Measurements from ENCODE around the gene PFDN1.
"Not testable (repeated sequence)": the region's sequence is repeated elsewhere in the genome, so short reads cannot be mapped to it uniquely, and the experiment has no call there.

Gene PFDN1, protein sequence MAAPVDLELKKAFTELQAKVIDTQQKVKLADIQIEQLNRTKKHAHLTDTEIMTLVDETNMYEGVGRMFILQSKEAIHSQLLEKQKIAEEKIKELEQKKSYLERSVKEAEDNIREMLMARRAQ

DNA sequence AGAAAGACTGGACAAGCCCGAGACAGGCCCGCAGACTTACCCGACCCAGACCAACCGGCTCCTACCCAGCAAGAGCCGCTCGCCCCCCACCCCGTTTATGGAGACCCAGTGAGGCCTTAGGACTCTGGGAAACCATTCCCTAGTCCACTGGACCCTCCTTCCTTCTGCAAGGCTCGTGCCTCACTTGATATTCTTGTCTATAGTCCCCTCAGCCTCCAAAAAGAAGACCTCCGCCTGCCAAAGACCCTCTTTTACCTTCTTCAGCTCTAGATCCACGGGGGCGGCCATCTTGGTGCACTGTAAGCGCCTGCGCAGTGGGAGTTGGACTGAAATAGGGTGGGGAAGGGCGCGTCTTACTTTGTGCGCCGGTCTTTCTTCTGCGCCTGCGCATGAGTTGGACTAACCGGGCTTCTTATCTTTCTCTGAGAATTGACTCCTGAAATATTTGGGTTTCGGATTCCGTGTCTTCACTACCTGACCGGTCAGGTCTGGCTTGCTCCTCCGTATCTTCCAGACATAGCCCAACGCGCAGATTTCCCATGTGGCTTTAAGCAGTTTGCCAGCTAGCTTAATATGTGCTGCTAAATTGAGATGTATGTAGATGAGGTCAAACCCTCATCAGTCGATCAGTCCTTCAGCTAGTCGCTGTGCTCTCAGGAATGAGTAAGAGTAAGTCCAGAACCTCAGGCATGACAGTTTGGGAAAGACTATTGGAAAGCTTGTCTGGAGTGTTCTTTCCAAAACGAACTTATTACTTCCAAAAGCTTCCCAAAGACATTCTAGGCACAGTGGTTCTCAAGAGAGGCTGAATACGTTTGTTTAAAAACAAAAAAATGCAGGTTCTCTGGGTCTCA lies at the start of gene PFDN1:
TSS of gene PFDN1 (minus strand) at position 316 of the 854 bp plus-strand sequence. CDS start at position 288, 28 bp downstream.
- peak; percentile 95 for DNase-seq (ENCODE audit: low read depth)

DNA sequence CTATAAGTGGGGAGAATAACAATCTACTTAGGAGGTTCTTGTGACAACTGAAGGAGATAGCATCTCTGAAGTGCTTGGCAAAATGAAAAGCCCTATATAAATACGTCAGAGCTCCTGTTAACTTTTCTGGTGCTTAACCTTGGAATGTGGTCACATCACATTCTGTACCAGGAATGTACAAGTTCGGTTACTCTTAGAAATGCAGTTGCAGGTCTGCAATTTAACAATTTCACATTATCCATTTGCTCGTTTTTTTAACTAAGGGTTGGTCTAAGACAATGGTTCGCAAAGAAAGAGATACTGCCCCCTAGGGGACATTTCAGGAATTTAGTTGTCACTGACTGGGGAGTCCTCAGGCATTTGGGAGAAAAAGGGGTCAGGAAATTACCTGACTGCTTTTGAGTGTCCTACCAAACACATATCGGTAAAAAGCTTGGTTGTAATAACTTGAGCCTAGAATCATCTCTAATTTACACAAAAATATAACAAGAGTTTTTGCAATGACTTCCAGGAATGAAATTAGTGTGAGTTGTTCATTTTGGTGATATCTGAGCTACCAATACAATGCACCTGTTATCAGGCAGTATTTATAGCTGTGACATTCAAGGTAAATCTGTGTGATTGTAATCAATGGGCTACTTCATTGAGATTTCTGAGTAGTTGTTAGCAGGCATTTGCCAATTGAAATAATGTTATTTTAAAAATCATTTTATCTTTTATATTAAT lies 48.9 kb upstream of the PFDN1 start:
- DNase-seq (ENCODE audit: low read depth) = peak; percentile 47

DNA sequence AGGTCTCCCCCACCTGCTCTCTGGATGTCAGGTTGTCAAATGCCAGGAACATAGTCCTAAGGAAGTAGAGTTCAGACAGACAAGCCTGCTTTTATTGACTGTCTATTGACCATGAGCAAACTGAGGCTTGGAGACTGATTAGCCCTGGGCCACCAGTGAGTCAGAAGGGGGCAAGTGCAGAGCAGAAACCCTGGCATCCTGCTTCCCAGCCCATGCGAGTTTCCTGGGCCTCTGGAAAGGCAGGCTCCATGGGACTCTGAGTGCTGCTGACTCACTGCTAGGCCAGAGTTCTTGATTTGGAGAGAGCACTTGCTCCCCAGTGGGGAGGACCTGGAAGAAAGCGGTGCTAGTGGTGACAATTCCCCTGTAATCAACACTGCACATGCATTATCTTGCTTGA lies 46.3 kb upstream of the PFDN1 start:
- no peak for DNase-seq (ENCODE audit: low read depth)

- DNase-seq (ENCODE audit: low read depth) = no peak
Observed at GRCh38 chr5:140348104-140348503, 45.2 kb upstream of the PFDN1 start.

- DNase-seq (ENCODE audit: low read depth) = no peak
Observed at GRCh38 chr5:140347360-140347759, 44.5 kb upstream of the PFDN1 start.

GRCh38 chr5:140346348-140347221 lies 43.7 kb upstream of the PFDN1 start, which contains the start of gene HBEGF:
Gene HBEGF (minus strand): TSS chr5:140346603. CDS start chr5:140346328, 275 bp downstream.
- no peak for DNase-seq (ENCODE audit: low read depth)

DNA sequence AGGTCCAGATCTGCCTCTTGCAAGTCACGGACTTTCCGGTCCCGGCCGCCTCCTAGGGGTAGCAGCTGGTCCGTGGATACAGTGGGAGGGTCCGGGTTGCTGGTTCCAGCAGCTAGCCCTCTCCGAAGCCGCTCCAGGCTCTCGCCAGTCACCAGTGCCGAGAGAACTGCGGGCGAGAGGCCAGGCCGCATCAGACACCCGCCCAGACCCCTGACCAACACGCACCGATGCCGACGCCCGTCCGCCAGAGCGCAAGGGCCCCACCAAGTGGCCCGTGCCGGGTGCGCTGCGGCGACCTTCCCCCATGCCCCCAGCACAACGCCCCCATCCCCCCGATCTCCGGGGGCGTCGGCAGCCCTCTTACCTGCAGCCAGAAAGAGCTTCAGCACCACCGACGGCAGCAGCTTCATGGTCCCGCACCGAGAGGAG lies 43.0 kb upstream of the PFDN1 start:
- no peak for DNase-seq (ENCODE audit: low read depth)

DNA sequence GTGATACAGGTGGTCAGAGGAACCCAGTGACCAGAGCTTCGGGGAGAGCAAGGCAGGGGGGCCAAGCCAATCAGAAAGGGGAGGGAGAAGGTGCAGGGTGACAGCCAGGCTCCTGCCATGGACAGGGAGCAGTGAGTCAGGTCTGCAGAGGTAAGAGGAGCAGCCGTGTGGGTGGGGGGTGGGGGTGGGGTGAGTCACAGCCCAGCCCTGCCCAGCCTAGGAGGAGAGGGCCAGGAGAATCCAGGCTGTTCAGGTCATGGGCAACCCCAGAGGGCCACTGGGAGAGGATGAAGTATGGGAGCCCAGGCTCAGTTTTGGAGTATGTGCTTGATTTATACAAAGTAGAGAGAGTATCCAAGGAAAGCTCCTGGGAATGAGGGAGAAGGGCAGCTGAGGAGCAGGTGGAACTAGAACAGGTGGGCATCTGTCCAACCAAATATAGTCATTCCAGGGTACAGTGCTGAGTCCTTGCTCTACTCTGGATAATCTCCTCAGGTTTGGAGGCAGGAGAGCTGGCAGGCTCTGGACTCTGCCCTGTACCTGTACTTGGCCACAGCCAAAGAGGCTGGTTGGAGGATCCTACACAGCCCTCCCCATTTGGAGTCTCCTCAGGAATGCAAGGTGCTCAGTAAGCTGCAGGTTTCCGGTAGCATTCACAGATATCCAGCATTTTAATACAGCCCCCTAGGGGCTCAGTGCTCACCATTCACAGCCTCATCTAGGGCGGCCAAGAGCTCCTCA lies 42.0 kb upstream of the PFDN1 start:
- no peak for DNase-seq (ENCODE audit: low read depth)

GRCh38 chr5:140343849-140344248 lies 40.9 kb upstream of the PFDN1 start:
- not testable (repeated sequence) for DNase-seq (ENCODE audit: low read depth)

DNA sequence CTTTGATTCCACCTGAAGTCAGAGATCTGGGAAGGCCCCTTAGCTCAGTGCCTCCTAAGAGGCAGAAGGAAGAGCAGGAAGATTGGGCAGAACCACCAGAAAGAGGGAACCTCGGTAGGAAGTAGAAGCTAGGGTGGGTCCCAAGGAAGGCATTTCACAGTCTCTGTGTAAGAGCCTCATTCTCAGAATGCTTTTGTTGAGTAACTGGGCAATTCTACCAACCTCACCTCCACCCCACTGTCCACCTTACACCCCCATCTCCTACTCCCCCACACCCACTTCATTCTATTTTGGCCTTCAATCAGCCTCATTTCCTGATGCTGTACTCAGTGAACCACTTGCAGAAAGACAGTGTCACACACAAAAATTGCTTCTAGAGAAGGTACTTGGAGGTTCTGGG lies 40.0 kb upstream of the PFDN1 start:
- DNase-seq (ENCODE audit: low read depth) = no peak

DNA sequence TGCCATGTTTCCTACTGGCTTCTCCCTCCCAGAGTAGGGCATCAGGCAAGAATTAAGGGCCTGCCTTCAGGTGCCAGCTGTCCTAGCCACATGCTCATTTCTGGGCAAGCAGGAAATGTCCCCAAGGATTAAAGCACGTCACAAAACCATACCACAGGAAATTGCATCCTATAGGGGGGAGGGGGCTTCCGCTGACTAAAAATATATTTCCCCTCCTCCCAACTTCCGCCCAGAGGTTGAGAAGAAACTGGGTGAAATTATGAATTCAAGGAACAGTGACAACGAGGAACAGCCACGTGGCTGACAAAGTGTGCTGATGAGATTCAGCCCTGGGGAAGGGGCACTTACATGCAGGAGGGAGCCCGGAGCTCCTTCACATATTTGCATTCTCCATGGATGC lies 39.4 kb upstream of the PFDN1 start:
- no peak for DNase-seq (ENCODE audit: low read depth)

GRCh38 chr5:140341591-140341990 lies 38.7 kb upstream of the PFDN1 start:
- DNase-seq (ENCODE audit: low read depth) = no peak

DNA sequence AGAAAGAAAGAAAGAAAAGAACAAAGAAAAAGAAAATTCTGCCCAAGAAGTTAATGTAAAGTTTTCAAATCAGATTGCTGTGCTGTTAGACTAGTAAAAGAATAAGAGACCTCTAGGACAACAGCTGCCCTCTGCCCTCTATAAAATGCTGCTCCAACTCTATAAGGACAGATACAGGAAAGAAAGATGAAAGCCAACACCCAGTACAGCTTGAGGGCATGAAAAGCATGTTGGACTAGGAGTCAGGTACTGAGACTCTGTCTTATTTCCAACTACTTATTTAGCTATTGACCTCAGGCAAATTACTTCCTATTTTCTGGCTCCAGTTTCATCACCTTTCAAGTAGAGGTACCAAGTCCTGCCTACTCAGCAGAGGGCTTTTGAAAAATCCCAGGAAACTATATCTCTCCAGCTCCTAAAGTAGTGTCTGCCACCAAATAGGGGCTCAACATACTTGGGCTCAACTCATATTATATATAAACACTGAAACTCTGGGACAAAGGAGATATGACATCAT lies 37.8 kb upstream of the PFDN1 start:
- DNase-seq (ENCODE audit: low read depth) = no peak

DNA sequence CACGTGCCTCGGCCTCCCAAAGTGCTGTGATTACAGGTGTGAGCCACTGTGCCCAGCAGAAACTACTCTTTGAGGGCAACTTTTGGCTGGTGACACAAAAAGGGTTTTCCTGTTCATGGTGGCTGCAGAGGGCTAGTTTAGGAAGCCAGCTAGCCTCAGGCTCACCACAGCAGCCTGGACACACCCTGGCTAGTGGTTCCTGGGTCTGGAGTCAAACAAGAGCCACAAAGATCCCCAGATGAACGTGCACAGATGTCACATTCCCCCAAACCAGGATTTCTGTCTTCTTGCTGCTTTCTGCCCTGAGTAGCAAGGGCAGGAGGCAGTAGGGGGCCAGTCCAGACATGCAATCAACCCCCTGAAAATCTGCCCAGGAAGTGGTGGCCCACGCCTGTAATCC lies 36.7 kb upstream of the PFDN1 start:
- DNase-seq (ENCODE audit: low read depth) = no peak

DNA sequence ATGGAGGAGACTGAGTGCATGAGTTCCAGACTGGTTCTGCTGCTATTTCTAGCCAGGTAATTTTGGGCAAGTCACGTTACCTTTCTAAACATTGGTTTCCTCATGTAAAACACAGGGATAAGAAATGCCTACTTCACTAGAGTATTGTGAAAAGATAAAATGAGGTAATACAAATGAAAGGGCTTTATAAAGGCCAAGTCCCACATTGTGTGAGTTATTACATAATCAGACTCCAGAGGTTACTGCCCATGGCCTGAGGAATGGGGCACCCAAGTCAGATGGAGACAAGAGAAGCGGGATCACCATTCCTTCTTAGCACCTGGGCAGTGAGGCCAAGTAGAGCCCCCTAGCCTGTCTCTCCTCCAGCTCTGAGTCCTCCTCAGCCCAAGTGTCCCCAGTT lies 36.0 kb upstream of the PFDN1 start:
- no peak for DNase-seq (ENCODE audit: low read depth)

GRCh38 chr5:140338336-140338735 lies 35.4 kb upstream of the PFDN1 start:
- DNase-seq (ENCODE audit: low read depth) = no peak

GRCh38 chr5:140337880-140338279 lies 35.0 kb upstream of the PFDN1 start:
- DNase-seq (ENCODE audit: low read depth) = no peak

GRCh38 chr5:140336388-140336787 lies 33.5 kb upstream of the PFDN1 start:
- no peak for DNase-seq (ENCODE audit: low read depth)

GRCh38 chr5:140331638-140332037 lies 28.7 kb upstream of the PFDN1 start:
- no peak for DNase-seq (ENCODE audit: low read depth)

DNA sequence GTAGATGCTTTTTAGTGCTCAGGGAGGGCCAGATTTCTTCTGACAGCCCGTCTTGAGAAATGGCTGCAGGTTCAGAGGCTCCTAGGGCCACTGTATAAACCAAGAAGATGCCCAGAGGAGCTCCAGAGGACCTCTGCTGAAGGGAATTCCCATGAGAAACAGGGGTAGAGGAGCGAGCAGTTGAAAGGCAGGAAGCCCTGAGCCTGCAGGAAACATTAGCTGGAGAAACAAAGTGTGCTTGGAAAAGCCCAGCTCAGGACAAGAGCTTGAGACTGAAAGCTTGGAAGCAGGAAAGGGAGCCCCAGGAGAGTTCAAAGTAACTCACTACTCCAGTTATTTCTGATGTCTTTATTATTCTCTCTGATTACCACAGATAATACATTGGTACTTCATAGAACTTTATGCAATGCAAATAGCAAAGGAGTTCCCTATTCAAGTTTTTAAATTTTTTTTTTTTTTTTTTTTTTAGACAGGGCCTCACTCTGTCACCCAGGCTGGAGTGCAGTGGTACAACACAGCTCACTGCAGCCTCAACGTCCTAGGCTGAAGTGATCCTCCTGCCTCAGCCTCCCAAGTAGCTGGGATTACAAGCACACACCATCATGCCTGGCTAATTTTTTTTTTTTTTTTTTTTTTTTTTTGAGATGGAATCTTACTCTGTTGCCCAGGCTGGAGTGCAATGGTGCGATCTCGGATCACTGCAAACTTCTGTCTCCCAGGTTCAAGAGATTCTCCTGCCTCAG lies 27.0 kb upstream of the PFDN1 start:
- DNase-seq (ENCODE audit: low read depth) = no peak
